GM19351 (cell line): Measurements from ENCODE around the gene WDTC1.

Experiments
- ATAC-seq: cut with Tn5 transposase; IDR thresholded peaks from one replicate; pipeline ENCODE4 v1.9.1; 2021; ENCODE audit warnings: mild to moderate bottlenecking, moderate library complexity; ENCODE audit not compliant: unreplicated experiment

The WDTC1 gene

GRCh38 chr1:27332536-27333281, 98.3 kb downstream of the WDTC1 start:
- no peak for ATAC-seq

- ATAC-seq, result no peak
Observed at GRCh38 chr1:27333717-27334279, 99.4 kb downstream of the WDTC1 start.

- no peak for ATAC-seq
Observed at GRCh38 chr1:27335506-27336422, 101.3 kb downstream of the WDTC1 start.

GRCh38 chr1:27336756-27337155, 102.3 kb downstream of the WDTC1 start:
- no peak for ATAC-seq

- ATAC-seq, result no peak
Observed at GRCh38 chr1:27338751-27339150, 104.3 kb downstream of the WDTC1 start.

GRCh38 chr1:27339213-27339612, 104.8 kb downstream of the WDTC1 start:
- ATAC-seq, result no peak

- peak; percentile 53 for ATAC-seq
Observed at GRCh38 chr1:27341525-27342252, 107.3 kb downstream of the WDTC1 start, which contains the start of gene SYTL1. Gene SYTL1, plus strand, starts transcription at chr1:27342022. Its CDS starts 3,313 bp downstream, at chr1:27345335.

- no peak for ATAC-seq
Observed at GRCh38 chr1:27342391-27342777, 108.0 kb downstream of the WDTC1 start.

GRCh38 chr1:27342778-27343638, 108.6 kb downstream of the WDTC1 start:
- ATAC-seq, result peak; percentile 46

- ATAC-seq, result no peak
Observed at GRCh38 chr1:27343639-27344025, 109.2 kb downstream of the WDTC1 start.

GRCh38 chr1:27345272-27345671, 110.8 kb downstream of the WDTC1 start:
- no peak for ATAC-seq

GRCh38 chr1:27346357-27346756, 111.9 kb downstream of the WDTC1 start:
- no peak for ATAC-seq

- ATAC-seq, result no peak
Observed at GRCh38 chr1:27346991-27347624, 112.7 kb downstream of the WDTC1 start.

GRCh38 chr1:27348861-27349783, 114.7 kb downstream of the WDTC1 start:
- no peak for ATAC-seq

- ATAC-seq, result no peak
Observed at GRCh38 chr1:27349784-27350662, 115.6 kb downstream of the WDTC1 start.

GRCh38 chr1:27350663-27351540, 116.5 kb downstream of the WDTC1 start:
- no peak for ATAC-seq
